ENCODE data around the gene RUVBL2.

DNA sequence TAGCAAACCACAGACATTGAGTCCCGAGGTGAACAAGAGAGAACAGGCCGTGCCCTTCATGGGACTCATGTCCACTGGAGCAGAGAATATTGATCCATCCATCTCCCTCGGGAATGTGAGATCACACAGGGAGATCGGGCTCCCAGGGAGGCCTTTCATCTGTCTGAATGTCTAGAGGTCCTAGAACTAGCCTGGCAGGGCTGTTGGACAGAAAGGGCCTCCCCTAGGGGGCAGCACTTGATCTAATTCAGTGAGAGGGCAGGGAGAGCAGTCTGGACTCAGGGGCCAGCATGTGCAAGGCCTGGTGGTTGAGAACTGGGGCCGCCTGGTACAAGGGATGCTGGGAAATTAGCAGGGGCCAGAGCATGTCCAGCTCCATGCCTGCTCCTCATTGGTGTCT, 4.3 kb downstream of the RUVBL2 start:
- TF ChIP-seq FOXP2 (optimal IDR thresholded peaks at IDR 0.05; ENCODE audit: borderline replicate concordance, extremely low read depth, extremely low read length, insufficient read depth) (no peak), POLR2AphosphoS5 (IDR thresholded peaks at IDR 0.05; ENCODE audit: low read depth, low read length) (no peak; the same call in 1 of the 2 replicates), TAF1 (IDR thresholded peaks at IDR 0.05; ENCODE audit: borderline replicate concordance, insufficient read depth, low read length) (no peak)

Data from PFSK-1 (cell line).